ENCODE measurements around the gene GP1BA.

Gene GP1BA

DNA sequence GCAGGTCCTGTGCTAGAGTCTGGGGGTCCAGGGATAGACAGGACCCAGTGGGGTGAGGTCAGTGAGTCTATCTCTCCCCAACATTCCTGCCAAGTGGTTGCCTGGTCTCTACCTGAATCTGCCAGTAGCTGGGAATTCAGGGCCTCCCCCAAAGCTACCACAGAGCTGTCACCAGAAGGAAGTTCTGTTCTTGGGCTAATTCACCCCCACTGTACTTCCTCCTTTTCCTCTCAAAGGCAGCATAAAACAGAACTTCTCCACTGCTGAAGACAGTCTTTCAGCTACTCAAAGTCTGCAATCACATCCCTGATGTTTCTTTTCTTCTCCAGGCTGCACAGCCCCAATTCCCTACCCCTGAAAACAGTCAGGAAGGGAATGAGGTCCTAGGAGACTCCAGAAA, 46.6 kb downstream of the GP1BA start:
- DNase-seq: peak; percentile 72

DNA sequence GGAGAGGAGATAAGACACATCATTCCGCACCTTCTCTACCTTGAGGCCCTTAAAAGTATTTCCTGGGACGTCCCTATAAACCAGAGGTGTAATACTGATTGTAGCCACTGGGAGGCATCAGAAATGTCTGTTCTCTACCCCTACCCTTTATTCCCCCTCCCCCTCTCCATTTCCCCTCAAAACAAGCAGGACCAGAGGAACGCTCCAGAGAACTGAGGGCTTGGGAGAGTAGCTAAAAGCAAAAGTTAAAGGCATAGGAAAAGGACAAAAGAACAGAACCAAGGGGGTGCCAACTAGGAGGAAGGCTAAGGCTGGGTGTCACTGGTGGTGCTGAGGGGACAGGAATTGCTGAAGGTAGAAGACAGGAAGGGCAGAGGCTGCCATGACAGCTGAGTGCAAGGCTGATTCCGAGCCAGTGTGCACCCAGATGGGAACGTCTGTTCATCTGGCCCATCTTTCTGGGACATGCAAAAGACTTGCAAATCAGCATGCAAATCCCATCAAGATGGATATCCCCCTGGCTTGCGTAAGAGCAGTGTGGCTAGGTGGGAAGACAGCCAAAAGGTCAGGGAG, 48.7 kb downstream of the GP1BA start:
- peak; percentile 61 for DNase-seq

DNA sequence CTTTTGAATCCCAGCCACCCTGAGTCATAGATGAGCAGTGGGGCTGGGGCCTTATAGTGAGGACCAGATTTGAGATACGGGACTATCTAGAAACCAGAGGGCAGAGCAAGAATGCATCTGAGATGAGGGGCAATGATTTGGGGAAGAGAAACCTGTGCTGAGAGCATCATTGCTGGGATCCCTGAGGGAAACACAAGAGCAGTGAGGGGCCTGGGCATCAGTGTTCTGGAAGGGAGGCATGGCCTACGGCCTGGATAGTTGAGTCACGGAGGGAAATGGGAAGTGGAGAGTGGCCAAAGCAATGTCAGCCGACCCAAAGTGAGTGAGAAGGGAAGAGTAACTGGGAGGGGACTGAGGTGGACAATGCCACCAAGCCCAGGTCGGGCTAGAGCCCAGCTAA, 50.2 kb downstream of the GP1BA start:
- peak; percentile 46 for DNase-seq
